ENCODE data around the gene SH3PXD2A. TPM values are rescaled to one million over a fixed set of nuclear protein-coding genes. Genes with fewer than 3 reads are reported as not detected.

SH3PXD2A gene
- total RNA-seq, 1 experiment from 2014 or later = 6.3 TPM

GRCh38 chr10:103576076-103576471 is 279.3 kb downstream of the SH3PXD2A start:
- POLR2A ChIA-PET = no interaction called here
- peaks cover 28% of the 10 kb centered on the region for H3K4me1 ChIP-seq
- intact Hi-C loops (cut with micrococcal nuclease; ENCODE audit: unreplicated experiment) = loop anchor here (5.0 kb wide), 2 partner anchors 64 to 84 kb away; partner anchors contain the start of gene NEURL1
- H3K36me3 ChIP-seq (ENCODE audit: control insufficient read depth, insufficient read depth, low read length) = no peaks in the 10 kb centered on the region
- CTCF ChIA-PET = interaction anchor here (0.6 kb wide), 1 partner anchor 21 kb away, joined by 6 read pairs; no protein-coding TSS in a partner anchor
- TF ChIP-seq CTCF (IDR thresholded peaks at IDR 0.05; ENCODE audit: insufficient read depth in 1 of 2, low read depth in 1 of 2, low read length in 1 of 2, severe bottlenecking in 1 of 2, unreplicated experiment in 1 of 2) = no peak
- no TSS peak for BruUV-seq (replicated peaks)
- no peak overlapping the region for H3K4me3 ChIP-seq (ENCODE audit: low read depth, low read length)
- Mint-ChIP-seq H3K27ac (ENCODE audit: unreplicated experiment) (no peak overlapping the region), H3K4me3 (ENCODE audit: unreplicated experiment) (no peak overlapping the region), H3K4me1 (ENCODE audit: low read depth, unreplicated experiment) (peaks cover 45% of the 10 kb centered on the region), H3K36me3 (ENCODE audit: insufficient read depth, unreplicated experiment) (no peaks in the 10 kb centered on the region), H3K27me3 (ENCODE audit: insufficient read depth, unreplicated experiment) (no peaks in the 10 kb centered on the region), H3K9me3 (ENCODE audit: unreplicated experiment) (no peaks in the 10 kb centered on the region)
- no peaks in the 10 kb centered on the region for H3K27me3 ChIP-seq (replicated peaks; ENCODE audit: control insufficient read depth, insufficient read depth, low read length)
- H3K9me3 ChIP-seq = no peaks in the 10 kb centered on the region
- no peak for DNase-seq

- Mint-ChIP-seq H3K27me3 (ENCODE audit: insufficient read depth, unreplicated experiment) (no peaks in the 10 kb centered on the region), H3K9me3 (ENCODE audit: unreplicated experiment) (no peaks in the 10 kb centered on the region), H3K27ac (ENCODE audit: unreplicated experiment) (no peak overlapping the region), H3K4me1 (ENCODE audit: low read depth, unreplicated experiment) (peaks cover 48% of the 10 kb centered on the region), H3K4me3 (ENCODE audit: unreplicated experiment) (no peak overlapping the region), H3K36me3 (ENCODE audit: insufficient read depth, unreplicated experiment) (no peaks in the 10 kb centered on the region)
- Histone ChIP-seq H3K4me3 (ENCODE audit: low read depth, low read length) (no peak overlapping the region), H3K27me3 (replicated peaks; ENCODE audit: control insufficient read depth, insufficient read depth, low read length) (no peaks in the 10 kb centered on the region), H3K9me3 (no peaks in the 10 kb centered on the region), H3K36me3 (ENCODE audit: control insufficient read depth, insufficient read depth, low read length) (no peaks in the 10 kb centered on the region), H3K4me1 (peaks cover 28% of the 10 kb centered on the region)
- TF ChIP-seq CTCF (IDR thresholded peaks at IDR 0.05; ENCODE audit: insufficient read depth in 1 of 2, low read depth in 1 of 2, low read length in 1 of 2, severe bottlenecking in 1 of 2, unreplicated experiment in 1 of 2) = no peak
- no peak for DNase-seq
- POLR2A ChIA-PET = no interaction called here
- no TSS peak for BruUV-seq (replicated peaks)
- CTCF ChIA-PET = no interaction called here
- intact Hi-C loops (cut with micrococcal nuclease; ENCODE audit: unreplicated experiment) = loop anchor here (5.0 kb wide), 2 partner anchors 63 to 83 kb away; partner anchors contain the start of gene NEURL1
Measured at GRCh38 chr10:103575416-103576075, 279.8 kb downstream of the SH3PXD2A start.

GRCh38 chr10:103574097-103575061 is 281.0 kb downstream of the SH3PXD2A start:
- DNase-seq = no peak
- Histone ChIP-seq H3K9me3 (no peaks in the 10 kb centered on the region), H3K4me3 (ENCODE audit: low read depth, low read length) (no peak overlapping the region), H3K36me3 (ENCODE audit: control insufficient read depth, insufficient read depth, low read length) (no peaks in the 10 kb centered on the region), H3K27me3 (replicated peaks; ENCODE audit: control insufficient read depth, insufficient read depth, low read length) (no peaks in the 10 kb centered on the region), H3K4me1 (peaks cover 27% of the 10 kb centered on the region)
- ChIA-PET POLR2A (no interaction called here), CTCF (no interaction called here)
- Mint-ChIP-seq H3K36me3 (ENCODE audit: insufficient read depth, unreplicated experiment) (no peaks in the 10 kb centered on the region), H3K4me1 (ENCODE audit: low read depth, unreplicated experiment) (peaks cover 48% of the 10 kb centered on the region), H3K27ac (ENCODE audit: unreplicated experiment) (no peak overlapping the region), H3K27me3 (ENCODE audit: insufficient read depth, unreplicated experiment) (no peaks in the 10 kb centered on the region), H3K9me3 (ENCODE audit: unreplicated experiment) (no peaks in the 10 kb centered on the region), H3K4me3 (ENCODE audit: unreplicated experiment) (no peak overlapping the region)
- intact Hi-C loops (cut with micrococcal nuclease; ENCODE audit: unreplicated experiment) = loop anchor here (5.0 kb wide), 2 partner anchors 62 to 82 kb away; partner anchors contain the start of gene NEURL1
- no peak for TF ChIP-seq CTCF (IDR thresholded peaks at IDR 0.05; ENCODE audit: insufficient read depth in 1 of 2, low read depth in 1 of 2, low read length in 1 of 2, severe bottlenecking in 1 of 2, unreplicated experiment in 1 of 2)
- no TSS peak for BruUV-seq (replicated peaks)

All from Caco-2 (cell line).